Ishikawa (cell line): ENCODE results near the gene ESF1.

Experiments used
- CREB1 ChIP-seq: IDR thresholded peaks from 2 replicates; pipeline ENCODE4 v1.6.1; 2012; ENCODE audit warnings: low read depth
- EGR1 ChIP-seq: IDR thresholded peaks from 2 replicates; pipeline ENCODE4 v1.6.1; 2012
- EP300 ChIP-seq: IDR thresholded peaks from 2 replicates; pipeline ENCODE4 v1.6.1; 2012; ENCODE audit warnings: borderline replicate concordance
- FOXM1 ChIP-seq: IDR thresholded peaks from 2 replicates; pipeline ENCODE4 v1.6.1; 2012; ENCODE audit warnings: low read depth, borderline replicate concordance
- MAX ChIP-seq: IDR thresholded peaks from 2 replicates; pipeline ENCODE4 v1.6.1; 2012
- RAD21 ChIP-seq: IDR thresholded peaks from 2 replicates; pipeline ENCODE4 v1.6.1; 2012; ENCODE audit warnings: low read depth
- REST ChIP-seq: IDR thresholded peaks from 2 replicates; pipeline ENCODE4 v1.6.1; 2012; ENCODE audit warnings: low read depth, mild to moderate bottlenecking
- TCF12 ChIP-seq: IDR thresholded peaks from 2 replicates; pipeline ENCODE4 v1.6.1; 2012; ENCODE audit warnings: low read depth
- USF1 ChIP-seq: IDR thresholded peaks from 2 replicates; pipeline ENCODE4 v1.6.1; 2012
- ZBTB7A ChIP-seq: IDR thresholded peaks from 2 replicates; pipeline ENCODE4 v1.6.1; 2012; ENCODE audit warnings: low read depth

GRCh38 chr20:13671512-13671911 is 113.2 kb downstream of the ESF1 start:
- no peak for TF ChIP-seq EGR1
- no peak for TF ChIP-seq EP300
- TF ChIP-seq FOXM1: no peak
- no peak for TF ChIP-seq CREB1
- no peak for TF ChIP-seq USF1
- no peak for TF ChIP-seq REST
- no peak for TF ChIP-seq ZBTB7A
- no peak for TF ChIP-seq TCF12
- TF ChIP-seq MAX: no peak
- no peak for TF ChIP-seq RAD21
